SK-MEL-5 (cell line): ENCODE results near the gene ZNF414. TPM values are rescaled to one million over a fixed set of nuclear protein-coding genes. Genes with fewer than 3 reads are reported as not detected.

Experiments
- total RNA-seq: library from RNA; depleted of rRNA; stranded (reverse); fragments of >200 nt; shearing (Covaris generic); gene quantifications from 2 replicates; pipeline ENCODE4 v1.2.3, GENCODE V29; 2014; rRNA removed

Gene ZNF414
- total RNA-seq, 1 experiment from 2014 or later, result 3.4 TPM

Other genes with a start within 250 kb of the ZNF414 start
- 99.4 and 112 TPM in 2 replicates for gene CD320, start 205.8 kb downstream of the ZNF414 start, total RNA-seq
- gene NDUFA7, start 192.8 kb downstream of the ZNF414 start, total RNA-seq, result 46.4 and 57.1 TPM in 2 replicates
- gene RPS28, start 192.7 kb downstream of the ZNF414 start, total RNA-seq, result 786 and 875 TPM in 2 replicates
- gene KANK3, start 170.9 kb downstream of the ZNF414 start, total RNA-seq, result 0.11 and 0.24 TPM in 2 replicates
- gene ANGPTL4, start 150.0 kb downstream of the ZNF414 start, total RNA-seq, result 0.45 TPM in 1 of 2 replicates, not detected in the other
- 5.5 and 6.4 TPM in 2 replicates for gene RAB11B, start 123.8 kb downstream of the ZNF414 start, total RNA-seq
- 16.6 and 17.8 TPM in 2 replicates for gene MARCHF2, start 100.9 kb downstream of the ZNF414 start, total RNA-seq
- gene HNRNPM, start 69.2 kb downstream of the ZNF414 start, total RNA-seq, result 56.1 and 66.5 TPM in 2 replicates
- gene PRAM1, start 11.5 kb downstream of the ZNF414 start, total RNA-seq, result not detected in 2 replicates
- gene MYO1F, start 63.3 kb upstream of the ZNF414 start, total RNA-seq, result 0.05 and 0.27 TPM in 2 replicates
- gene ADAMTS10, start 96.5 kb upstream of the ZNF414 start, total RNA-seq, result not detected in 2 replicates
- gene NFILZ, start 116.5 kb upstream of the ZNF414 start, total RNA-seq, result not detected in 2 replicates
- not detected in 2 replicates for gene ACTL9, start 184.6 kb upstream of the ZNF414 start, total RNA-seq
- not detected in 2 replicates for gene OR2Z1, start 207.5 kb upstream of the ZNF414 start, total RNA-seq